GM04503 (cell line): Measurements from ENCODE around the gene EPN1.

Source experiments
- DNase-seq: peaks from one replicate; pipeline ENCODE4 v3.0.0-alpha.2; 2012; ENCODE audit warnings: low read depth

The EPN1 gene

DNA sequence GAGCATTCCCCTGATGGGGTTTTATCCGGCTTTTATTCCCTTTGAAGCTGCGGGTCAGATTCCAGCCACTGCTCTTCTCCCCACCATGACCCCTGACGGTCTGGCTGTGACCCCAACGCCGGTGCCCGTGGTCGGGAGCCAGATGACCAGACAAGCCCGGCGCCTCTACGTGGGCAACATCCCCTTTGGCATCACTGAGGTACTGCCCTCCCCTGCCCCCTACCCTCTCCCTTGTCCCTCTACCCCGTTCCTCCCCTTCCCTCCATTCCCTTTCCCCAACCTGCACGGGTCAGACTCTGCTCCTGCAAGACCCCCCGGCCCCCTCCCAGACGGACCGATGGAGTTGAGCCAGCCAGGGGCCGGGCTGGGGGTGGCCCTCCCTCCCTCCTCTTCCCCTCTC, 14.0 kb upstream of the EPN1 start:
- no peak for DNase-seq

DNA sequence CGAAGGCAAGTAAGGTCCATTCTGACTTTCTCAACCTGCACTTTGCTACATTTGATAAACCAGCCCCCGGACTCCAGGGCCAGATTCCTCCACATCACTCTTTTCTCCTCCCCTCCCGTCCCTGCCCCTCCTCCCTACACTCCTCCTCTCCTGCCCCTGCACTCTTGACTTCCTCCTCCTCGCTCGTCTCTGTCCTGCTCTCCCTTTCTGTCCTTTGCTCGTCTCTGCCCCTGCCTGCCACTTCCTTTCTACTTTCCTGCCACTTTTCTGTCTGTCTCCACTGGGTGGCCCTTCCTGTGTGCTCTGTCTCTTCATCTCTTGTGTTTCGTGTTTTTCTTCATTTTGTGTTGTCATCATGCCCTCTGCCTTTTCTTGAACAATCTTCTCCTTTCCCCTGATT, 13.2 kb upstream of the EPN1 start:
- DNase-seq, result no peak

DNA sequence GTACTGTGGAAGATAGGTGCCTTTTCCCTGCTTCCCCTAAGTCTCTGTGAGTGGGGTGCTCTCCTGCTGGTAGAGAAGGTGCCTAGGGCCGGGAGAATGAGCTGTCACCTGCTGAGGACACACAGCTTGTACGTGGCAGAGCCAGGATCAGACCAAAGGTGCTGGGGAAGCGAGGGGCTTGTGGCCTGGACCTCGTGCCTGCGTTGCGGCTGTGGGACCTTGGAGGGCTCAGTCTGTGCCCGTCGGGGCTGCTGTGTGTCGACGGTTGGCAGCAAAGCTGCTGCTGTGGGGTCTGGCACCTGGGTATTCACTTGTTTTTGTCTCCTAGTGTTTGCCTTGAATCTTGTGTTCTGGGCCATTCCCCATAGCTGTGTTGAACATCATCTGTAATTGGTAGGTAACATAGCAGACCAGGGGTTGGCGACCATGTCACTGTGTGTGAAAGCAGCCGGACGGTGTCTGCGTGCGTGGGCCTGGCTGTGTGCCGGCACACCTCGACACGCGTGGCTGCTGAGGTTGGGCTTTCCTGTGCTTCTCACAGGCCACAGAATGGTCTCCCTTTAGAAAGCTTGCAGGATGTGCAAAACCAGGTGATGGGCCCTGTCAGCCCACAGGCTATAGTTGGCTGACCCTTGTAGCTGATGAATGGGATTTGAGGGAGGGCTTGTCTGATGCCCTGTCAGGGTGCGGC, 11.0 kb upstream of the EPN1 start:
- no peak for DNase-seq

DNA sequence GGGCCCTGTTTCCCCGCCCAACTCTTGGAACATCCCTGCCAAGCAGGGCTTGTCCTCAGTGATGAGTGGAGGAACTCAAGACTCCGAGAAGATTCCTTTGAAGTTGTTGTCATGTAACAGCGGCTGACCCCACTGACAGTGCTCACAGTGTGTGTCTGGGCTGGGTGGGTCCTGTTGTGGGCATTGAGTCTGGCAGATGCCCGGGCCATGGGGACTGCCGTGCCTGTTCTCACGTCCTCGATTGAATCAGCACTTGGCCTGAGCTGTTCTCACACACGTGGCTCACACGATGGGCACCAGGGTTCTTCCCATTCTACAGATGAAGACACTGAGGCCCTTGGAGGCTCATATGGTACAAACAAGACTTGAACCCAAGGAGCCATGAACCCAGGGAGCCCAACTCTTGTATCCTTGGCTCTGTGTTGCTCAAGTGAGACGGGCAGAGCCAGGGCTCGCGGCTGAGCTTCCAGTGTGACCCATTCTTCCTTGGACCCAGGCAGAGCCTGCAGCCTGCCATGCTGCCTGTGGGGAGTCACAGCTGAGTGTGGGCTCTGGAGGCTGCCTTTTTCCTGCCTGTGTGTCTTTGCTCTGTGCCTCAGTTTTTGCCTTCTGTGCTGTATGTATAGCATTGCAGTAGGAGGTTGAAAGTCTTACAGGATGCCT, 8.6 kb upstream of the EPN1 start:
- DNase-seq, result no peak

DNA sequence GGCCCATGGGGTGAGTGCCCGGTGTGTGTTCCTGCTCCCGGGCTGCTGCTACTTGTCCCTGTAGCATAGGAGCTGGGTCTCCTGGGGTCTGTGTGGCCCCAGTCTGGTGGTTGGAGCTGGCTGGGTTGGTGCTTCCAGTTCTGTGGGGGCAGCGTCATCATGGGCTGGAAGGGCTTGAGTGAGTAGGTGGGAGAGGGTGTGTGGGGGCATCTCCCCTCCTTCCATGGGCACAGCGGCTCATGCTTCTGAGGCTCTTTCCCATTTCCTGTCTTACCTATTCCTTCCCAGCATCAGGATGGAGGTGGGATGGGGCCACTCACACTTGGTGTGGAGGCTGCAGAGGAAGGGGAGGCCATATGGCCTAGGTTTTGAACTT, 8.0 kb upstream of the EPN1 start:
- DNase-seq, result no peak

DNA sequence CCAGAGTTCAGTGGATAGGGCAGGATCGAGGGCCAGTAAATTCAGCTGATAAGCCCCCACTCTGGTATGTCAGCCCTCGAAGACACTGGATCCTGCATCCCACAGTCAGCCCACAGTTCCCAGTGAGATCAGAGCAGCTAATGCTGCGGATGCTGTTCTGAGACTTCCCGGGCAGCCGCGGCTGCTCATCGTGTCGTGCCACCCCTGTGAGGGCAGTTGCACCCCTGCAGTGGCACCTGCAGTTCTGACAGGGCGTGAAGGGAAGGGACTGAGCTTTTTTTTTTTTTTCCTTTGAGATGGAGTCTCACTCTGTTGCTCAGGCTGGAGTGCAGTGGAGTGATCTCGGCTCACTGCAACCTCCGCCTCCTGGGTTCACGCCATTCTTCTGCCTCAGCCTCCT, 7.5 kb upstream of the EPN1 start:
- DNase-seq, result no peak

DNA sequence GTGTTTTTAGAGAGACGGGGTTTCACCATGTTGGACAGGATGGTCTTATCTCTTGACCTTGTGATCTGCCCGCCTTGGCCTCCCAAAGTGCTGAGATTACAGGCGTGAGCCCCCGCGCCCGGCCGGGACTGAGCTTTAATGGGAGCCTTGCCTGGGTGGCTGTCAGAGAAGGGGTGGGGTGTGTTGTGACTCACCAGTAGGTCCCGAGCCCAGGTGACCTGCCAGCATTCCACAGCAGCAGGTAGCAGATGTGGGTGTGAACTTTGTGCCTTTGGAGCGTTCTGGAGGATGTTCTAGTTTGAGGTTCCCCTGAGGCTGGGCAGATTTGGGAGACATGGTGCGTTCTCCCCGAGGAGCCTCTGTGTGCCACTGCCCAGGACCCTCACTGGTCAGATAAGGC, 7.1 kb upstream of the EPN1 start:
- DNase-seq, result no peak

DNA sequence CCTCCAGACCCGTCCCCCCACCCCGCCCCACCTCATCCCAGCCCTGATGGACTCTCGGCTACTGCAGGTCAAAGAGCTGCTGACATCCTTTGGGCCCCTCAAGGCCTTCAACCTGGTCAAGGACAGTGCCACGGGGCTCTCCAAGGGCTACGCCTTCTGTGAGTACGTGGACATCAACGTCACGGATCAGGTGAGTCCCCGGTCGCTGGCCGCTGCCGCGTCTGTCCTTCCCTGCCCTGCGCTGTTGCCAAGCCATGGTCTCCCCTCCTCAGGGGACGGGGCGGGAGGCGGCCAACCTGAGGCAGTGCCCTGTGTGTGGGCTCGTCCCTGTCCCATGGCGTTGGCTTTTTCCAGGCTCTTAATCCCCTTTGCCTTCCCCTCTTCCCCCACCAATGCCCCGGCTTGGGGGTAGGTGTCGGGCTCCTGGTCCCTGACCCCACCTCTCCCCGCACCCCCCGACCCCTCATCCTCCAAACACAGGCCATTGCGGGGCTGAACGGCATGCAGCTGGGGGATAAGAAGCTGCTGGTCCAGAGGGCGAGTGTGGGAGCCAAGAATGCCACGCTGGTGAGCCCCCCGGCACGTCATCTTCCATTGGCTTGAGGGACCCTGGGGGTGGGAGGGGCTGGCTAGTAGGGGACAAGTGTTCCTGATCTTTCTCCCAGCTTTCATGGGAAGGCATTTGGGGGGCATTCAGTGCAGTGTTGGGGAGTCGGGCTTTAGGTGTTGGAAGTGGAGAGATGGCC, 6.2 kb upstream of the EPN1 start:
- DNase-seq, result no peak

DNA sequence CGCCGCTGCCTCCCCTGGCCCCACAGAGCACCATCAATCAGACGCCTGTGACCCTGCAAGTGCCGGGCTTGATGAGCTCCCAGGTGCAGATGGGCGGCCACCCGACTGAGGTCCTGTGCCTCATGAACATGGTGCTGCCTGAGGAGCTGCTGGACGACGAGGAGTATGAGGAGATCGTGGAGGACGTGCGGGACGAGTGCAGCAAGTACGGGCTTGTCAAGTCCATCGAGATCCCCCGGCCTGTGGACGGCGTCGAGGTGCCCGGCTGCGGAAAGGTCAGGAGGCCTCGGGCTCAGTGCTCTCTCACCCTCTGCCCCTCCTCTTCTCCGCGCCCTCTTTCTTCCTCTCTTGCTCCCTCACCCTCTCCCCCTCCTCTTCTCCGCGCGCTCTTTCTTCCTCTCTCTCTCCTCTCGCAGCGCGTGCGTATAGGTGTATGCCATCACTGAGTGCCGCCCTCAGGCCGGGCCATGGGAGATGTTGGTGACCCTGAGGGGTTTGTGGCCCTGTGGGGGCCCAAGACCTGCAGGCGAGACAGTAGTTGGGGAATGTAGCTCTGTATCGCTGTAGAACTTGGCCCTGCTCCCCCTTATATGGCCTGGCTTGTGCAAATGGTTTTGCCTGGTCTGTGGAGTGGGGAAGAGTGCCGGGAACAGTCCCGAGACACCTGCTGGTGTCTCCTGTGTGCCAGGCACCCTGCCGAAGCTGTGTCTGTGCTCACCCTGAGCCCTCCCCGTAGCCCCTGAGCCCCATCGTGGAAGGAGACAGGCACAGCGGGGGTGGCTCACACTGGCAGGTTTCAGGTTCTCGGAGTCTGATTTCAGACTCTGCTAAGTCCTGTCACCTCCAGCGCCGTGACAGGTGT, 5.4 kb upstream of the EPN1 start:
- DNase-seq, result no peak

DNA sequence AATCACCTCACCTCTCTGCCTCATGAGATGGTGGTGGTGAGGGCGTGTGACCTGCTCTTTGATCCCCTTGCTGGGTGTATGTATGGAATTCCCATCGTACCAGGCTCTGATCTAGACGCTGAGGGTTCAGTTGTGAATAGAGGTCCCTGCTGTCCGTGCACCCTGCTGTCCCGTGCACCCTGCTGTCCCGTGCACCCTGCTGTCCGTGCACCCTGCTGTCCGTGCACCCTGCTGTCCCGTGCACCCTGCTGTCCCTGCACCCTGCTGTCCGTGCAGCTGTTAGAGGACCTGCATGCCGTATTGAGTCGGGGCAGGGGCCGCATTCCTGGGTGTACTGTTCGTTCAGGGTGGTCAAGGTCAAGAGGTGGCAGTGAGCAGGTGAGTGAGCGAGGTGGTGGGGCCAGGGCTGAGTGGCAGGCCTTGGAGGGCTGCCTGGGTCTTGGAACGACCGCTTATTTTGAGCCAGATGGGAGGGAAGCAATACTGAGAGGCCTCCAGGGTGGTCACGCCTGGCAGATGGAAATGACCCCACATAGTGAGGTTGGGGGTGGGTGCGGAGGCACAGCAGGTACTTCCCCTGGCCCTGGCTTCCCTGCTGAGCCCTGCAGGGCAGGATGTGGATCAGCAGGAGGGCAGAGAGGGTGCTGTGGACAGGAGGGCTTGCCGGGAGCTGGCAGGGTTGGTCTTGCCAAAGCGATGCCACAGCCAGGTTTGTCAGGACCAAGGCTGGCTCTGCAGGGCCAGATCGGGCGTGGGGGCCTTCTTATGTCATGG, 4.6 kb upstream of the EPN1 start:
- no peak for DNase-seq

DNA sequence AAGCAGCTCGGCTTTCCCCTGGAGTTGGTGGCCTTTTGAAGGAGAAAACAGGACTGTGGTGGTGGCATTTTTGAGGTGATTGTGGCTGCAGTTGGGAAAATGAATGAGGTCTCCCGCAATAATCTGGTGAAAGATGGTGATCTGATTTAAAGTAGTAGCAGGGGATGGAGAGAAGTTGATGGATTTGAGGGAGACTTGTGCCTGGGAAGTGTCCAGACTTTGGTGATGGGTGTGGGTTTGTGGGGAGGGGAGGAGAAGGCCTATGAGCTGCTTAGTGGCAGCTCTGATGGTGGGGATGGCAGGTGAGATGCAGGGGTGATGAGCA, 4.0 kb upstream of the EPN1 start:
- DNase-seq, result no peak

DNA sequence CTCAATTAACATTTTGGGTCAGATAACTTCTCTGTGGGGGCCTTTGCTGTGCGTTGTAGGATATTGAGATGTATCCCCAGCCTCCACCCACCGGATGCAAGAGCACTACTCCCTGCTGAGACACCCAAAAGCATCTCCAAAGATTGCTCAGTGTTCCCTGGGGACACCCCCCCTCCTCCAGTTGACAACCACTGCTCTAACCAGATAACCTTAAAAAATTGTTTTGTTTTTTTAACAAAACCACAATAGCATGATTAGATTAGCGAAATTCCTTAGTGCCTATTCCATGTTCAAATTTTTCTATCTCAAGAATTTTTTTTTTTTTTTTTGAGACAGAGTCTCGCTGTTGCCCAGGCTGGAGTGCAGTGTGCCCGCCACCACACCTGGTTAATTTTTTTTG, 2.6 kb upstream of the EPN1 start:
- no peak for DNase-seq

DNA sequence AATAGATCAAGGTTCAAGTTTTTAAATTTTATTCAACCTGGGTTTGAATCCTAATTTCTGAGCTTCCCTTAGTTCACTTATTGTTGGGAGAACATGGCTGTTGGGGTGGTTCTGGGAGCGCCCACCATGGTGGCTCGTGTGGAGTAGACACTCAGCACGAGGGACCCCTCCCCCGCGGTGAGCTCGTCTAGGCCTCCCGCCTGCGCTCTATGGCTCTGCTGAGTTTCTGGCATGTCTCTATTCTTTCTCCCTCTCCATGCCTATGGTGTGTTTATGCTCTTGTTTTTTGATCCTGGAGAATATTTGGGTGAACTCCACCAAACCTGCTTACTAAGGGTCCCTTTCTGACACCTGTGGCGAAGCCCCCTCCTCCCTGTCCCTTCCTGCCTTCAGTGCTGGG, 1.6 kb upstream of the EPN1 start:
- DNase-seq, result no peak

DNA sequence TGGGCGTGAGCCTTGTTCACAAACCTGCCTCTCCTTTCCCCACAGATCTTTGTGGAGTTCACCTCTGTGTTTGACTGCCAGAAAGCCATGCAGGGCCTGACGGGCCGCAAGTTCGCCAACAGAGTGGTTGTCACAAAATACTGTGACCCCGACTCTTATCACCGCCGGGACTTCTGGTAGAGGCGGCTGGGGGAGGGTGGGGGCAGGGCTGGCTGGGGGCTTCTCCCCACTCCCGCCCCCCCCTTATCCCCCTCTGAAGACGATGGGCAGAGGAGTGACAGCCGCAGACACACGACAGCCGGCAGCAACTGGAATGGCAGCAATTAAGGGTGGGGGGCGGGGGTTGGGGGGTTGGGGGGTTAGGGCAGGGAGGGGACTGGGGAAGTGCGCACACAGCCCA, 1.1 kb upstream of the EPN1 start:
- no peak for DNase-seq

DNA sequence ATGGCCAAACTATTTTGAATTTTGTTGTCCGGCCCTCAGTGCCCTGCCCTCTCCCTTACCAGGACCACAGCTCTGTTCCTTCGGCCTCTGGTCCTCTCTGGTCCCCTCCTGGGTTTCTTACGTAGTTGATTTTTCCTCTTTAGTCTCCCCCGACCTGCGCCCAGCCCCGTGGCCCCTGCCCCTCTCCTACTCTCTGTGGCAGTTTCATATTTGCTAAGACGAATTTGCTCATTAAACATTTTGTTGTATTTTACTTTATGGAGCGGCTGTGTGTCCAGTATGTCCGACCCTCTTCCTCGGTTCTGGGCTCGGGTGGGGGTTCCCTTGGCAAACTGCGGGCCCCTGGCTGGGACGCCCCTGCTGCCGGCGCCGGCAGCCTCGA, 576 bp upstream of the EPN1 start:
- no peak for DNase-seq

DNA sequence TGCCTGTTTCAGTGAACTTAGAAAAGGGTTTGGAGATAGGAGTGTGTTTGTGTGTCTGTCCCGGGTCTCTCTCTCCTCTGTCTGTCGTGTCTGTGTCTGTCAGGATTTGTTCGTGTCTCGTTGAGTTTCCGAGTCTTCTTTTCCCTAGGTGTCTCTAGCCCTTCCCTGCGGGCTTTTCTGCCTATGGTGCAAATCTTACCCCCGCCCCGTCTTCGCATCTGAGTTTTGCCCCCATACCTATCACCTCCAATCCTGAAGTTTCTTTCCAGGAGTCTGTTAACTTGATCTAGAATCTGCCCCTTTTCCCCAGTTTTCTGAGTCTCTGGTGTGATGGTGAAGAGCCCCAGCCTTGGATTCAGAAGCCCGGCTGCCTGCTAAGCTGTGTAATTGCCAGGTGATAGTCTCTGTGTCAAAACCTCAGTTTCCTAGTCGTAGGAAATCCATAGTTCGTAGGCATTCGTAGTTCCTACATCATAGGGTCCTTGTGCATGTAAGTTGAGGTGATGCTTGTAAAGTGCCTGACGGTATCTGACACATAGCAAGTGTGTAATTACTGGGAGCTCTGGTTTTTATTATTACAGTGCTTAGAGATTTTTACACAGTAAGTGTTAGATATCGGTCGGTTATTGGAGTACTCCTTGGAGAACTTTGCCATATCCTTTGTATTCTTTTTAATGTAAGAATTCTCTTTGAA, 782 bp downstream of the EPN1 start:
- DNase-seq, result no peak

DNA sequence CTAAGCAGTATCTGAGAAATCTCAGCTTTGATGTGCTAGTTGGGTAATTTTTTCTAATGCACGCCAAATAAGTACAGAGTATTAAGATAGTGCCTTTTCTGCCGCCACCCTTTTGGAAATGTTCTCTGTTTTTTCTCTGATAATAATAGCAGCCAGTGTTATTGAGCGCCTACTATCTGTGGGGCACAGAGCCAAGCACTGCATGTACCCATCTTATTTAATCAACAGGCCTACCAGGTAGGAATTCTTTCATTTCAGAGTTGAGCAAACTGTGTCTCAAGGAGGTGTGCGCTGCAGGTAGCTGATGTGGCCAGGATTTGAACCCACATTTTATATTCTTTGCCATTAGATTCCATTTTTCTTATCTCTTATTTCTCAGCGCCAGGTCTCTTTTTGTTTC, 1.4 kb downstream of the EPN1 start:
- DNase-seq, result no peak

DNA sequence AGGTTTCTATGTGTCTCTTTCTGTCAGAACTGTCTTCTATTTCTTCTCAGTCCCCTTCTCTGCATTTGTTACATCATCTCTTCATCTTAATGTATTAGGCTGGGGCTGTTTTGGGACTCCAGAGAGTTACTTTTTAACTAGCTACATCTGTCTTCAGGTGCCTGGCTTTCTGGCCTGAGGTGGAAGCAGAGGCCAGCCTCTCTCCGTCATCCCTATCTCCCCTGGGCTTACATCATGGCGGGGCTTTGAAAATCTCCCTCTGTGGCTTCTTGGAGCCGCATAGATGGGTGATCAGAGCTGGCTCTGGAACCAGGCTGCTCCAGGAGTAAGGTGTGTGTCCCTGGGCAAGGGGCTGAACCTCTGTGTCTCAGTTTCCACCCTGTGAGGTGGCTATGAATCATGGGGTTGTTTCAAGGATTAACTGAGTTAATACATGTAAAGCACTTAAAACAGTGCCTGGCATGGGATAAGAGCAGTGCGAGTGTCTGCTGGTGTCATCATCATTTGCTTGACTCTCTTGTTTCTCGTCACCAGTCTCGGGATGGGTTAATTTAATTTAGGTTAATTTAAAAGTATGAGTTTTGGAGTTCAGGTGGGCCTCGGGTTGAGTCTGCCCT, 2.0 kb downstream of the EPN1 start:
- no peak for DNase-seq

DNA sequence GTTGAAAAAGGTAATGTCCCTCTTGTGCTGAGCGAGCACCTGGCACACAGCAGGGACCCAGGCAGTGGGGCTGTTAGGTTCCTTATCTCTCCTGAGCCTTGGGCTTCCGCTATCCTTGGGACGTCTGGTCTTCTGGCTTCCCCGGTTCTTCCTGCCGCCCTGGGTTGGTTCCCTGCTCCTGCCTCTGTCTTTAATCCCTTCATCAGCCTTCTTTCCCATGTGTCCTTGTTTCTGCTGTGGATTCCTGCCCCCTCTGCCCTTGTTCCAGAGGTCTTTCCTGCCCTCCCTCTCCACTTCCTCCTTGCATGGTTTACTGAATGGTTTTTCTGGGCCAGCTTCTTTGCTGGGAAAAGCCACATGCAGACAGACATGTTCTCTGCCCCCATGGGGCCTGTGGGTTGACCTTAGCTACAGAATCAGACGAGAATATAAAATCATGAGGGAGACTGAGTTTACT, 2.6 kb downstream of the EPN1 start:
- no peak for DNase-seq

DNA sequence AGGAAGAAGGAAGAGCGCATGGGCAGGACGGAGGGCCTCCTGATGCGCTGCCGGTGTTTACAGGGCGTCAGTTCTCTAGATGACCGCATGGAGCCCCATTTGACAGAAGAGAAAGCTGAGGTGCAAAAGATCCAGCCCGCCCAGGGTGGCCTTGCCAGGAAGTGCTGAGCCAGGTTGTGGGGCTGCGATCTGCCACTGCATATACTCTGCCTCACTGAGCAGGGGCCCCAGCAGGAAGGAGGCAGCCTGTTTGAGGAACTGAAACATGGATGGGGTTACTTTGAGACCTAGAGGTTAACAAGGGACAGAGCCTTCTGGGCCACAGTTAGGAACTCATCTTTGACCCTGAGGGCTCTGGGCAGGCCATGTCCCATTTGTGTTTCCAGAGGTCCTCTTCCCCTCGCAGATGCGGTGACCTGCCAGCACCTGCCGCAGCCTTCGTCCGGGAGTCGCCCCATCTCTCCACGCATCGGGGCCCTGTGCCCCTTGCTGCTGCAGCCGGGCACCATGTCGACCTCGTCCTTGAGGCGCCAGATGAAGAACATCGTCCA, 3.2 kb downstream of the EPN1 start:
- no peak for DNase-seq
